GM19463 (cell line): ENCODE measurements around the gene UNC80.
A peak's percentile ranks its signal among the peaks of the same experiment; 100 is the strongest.

Experiments
- ATAC-seq: cut with Tn5 transposase; IDR thresholded peaks from one replicate; pipeline ENCODE4 v1.9.1; 2021; ENCODE audit warnings: mild to moderate bottlenecking, moderate library complexity; ENCODE audit not compliant: unreplicated experiment

The UNC80 gene

GRCh38 chr2:209965723-209966122 lies 194.1 kb downstream of the UNC80 start:
- no peak for ATAC-seq

GRCh38 chr2:209969692-209970091 lies 198.1 kb downstream of the UNC80 start:
- ATAC-seq, result no peak

GRCh38 chr2:209970271-209970670 lies 198.6 kb downstream of the UNC80 start:
- no peak for ATAC-seq

GRCh38 chr2:209970711-209971110 lies 199.1 kb downstream of the UNC80 start:
- no peak for ATAC-seq

DNA sequence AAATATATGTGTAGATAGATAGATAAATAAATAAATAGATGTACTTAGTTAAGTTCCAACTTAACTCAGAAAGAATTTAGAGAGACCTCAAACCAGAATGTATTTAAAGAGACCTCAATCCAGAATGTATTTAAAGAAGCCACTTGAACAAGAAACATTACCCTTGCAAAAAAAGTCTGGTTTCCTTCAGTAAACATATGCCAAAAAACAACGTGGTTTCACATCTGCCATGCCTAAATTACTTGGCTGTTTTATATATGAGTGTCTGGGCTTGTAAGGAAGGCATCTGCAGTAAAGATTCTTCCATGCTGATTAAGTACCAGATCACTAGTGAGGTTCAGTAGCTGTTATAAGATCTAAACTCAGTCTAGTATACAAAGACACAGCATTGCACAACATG lies 201.7 kb downstream of the UNC80 start:
- no peak for ATAC-seq

DNA sequence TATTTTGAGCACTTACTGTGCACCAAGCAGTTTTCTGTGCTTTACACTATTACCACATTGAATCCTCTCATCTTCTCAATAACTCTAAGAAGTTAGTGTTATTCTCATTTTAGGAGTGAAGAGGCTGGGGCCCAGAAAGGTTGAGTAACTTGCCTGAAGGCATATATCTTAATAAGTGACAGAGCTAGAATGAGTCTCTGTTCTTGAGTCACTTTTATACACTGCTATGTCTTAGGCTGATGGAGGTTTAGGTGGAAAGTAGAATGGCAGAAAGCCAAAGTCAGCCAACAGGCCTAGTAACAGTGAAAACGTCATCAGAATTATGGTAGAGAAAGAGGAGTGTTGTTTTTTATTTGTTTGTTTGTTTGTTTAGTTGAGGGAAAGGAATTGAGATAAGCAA lies 202.9 kb downstream of the UNC80 start:
- no peak for ATAC-seq

DNA sequence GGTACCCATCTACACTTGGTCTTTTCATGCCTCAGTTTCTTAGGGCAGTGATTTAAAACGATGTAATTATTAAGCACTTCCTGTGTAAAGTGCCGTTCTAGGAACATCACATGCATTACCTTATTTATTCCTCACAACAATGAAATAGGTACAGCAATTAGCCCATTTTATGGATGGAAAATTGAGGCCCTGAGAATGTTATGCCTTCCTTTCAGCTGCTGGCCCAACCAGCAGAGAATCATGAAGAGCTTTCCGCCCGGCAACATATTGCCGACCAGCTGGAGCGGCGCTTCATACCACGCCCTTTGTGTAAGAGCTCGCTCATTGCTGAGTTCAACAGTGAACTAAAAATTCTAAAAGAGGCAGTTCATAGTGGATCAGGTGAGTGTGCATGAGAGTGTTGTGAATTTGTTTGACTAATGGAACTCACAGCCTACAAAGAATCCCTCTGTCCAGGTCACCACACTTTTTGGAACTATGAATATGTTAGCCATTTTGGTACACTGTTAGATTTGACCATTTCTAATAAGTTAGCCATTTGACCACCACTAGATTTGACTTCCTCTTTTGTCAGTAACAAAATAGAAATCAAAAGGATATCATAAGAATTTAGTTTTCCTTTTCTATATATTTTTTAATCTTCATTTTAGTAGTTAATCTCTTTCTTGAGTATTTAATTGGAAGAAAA lies 205.2 kb downstream of the UNC80 start:
- ATAC-seq, result peak; percentile 75

- peak; percentile 40 for ATAC-seq
These were observed 206.0 kb downstream of the UNC80 start for GRCh38 chr2:209977386-209978239.

DNA sequence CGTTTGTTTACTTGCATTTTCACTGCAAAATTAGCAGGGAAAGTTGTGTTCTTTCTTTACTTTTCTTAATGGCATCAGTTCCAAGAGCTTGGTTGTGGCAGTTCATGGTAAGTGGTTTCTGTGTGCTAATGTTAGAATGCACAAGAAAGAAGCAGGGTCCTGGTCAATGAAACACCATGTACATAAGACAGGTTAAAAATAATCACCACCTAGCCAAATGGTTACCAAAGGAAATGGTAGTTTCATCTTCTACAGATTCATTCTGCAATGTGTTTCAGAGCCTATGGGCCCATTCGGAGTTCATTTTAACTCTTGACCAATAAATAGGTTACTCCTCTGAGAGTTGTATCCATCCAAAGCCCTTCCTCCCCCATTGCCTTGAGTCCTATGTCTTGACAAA lies 212.7 kb downstream of the UNC80 start:
- ATAC-seq, result no peak

DNA sequence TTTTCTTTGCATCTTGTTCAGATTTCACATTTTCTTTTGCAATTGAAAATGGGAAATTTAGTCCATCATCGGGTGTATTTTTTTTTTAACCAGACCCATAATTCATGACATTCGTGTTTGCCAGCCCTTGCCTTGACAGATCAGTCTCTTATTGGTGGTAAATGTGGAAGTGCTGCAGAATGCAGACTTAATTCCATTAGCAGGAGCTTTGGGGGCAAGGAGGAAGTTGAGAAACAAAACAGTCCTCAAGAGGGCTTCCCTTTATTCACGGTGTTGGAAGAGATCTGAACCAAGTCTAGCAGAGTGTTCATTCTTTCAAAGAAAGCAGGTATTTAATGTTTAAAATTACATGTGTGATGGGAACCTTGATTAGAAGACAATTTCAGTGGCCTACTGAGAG lies 214.2 kb downstream of the UNC80 start:
- ATAC-seq, result no peak

DNA sequence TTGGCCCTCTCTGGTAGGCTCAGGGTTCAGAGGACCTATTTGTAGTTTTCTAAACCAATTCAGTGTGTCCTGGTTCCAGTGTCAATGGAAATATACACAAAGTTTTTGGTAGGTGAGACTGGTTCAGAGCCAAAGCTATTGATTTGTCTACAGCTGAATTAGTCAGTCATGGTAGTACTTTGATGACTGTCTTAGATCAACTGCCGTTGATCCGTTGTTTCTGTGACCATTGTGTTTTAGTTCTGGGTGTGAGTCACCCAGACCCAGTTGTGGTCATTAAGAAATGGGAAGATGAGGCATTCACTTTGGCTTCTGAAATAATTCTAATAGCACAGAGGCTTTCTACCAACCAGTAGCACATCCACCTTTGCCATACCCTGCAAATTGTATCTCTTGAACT lies 214.8 kb downstream of the UNC80 start:
- ATAC-seq, result no peak

GRCh38 chr2:209988010-209988409 lies 216.4 kb downstream of the UNC80 start:
- peak; percentile 61 for ATAC-seq

DNA sequence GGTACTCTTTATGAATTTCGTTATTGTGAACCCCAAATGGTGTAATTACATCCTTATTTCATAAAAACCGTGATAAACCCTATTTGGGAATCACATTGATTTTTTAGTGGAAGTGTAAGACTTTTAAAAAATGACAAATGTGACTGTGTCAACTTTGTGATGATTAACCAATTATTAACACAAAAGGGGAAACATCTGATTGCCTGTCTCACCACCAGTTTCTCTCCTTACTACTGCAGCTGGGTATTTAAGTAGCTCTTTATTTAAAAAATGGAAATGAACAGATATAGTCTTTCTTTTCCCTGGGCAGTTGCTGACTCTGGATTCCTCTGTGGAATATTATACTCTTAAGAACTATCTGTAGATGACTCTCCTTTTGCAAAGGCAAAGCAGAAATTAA lies 219.2 kb downstream of the UNC80 start:
- ATAC-seq, result no peak

DNA sequence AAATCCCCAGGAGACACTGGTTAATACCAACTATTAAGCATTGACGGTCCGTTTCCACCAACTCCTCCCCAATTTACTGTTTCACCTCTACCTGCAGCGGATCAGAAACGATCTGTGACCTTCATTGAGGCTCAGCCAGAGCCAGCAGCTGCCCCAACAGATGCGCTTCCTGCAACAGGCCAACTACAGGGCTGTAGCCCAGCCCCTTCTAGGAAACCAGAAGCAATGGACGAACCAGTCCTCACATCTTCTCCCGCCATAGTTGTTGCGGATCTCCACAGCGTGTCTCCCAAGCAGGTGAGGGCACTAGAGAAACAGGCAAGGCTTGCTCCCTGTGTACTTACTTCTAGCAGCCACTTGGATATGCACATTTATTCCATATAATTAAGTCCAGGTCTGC lies 222.3 kb downstream of the UNC80 start:
- ATAC-seq, result no peak

DNA sequence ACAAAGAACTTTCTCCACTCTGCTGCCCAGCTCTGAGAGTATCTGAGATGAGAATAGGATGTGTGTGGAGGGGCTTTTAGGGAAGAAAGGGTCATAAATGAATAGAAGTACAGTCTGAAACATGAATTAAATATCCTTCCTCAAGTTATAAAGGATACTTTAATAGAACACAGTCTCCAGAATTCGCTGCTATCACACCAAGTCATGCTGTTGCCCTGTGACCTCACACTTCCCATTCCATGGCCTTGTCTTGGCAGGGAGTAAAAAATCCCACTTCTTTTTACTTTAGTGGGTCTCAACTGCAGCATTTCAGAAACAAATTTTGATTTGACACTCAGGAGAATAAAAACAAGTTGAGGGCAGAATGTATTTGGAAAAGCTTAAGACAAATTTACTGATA lies 227.0 kb downstream of the UNC80 start:
- ATAC-seq, result no peak

DNA sequence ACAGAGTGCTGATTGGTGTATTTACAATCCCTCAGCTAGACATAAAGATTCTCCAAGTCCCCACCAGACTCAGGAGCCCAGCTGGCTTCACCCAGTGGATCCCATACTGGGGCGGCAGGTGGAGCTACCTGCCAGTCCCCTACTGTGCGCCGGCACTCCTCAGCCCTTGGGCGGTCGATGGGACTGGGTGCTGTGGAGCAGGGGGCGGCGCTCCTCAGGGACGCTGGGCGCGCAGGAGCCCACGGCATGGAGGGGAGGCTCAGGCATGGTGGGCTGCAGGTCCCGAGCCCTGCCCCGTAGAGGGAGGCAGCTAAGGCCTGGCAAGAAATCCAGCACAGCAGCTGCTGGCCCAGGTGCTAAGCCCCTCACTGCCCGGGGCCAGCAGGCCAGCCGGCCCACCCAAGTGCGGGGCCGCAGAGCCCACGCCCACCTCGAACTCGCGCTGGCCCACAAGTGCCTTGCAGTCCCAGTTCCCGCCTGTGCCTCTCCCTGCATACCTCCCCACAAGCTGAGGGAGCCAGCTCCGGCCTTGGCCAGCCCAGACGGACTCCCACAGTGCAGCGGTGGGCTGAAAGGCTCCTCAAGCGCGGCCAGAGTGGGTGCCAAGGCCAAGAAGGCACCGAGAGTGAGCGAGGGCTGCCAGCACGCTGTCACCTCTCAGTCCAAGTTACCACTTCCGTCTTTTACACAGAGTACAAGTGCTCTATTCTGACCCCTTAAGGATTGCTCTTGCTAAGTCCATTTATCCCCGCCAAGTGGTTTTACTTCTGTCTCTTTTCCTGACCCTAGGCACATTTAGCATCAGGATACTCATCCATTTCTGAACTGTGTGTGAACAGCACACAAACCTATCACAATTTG lies 229.1 kb downstream of the UNC80 start:
- ATAC-seq, result no peak

DNA sequence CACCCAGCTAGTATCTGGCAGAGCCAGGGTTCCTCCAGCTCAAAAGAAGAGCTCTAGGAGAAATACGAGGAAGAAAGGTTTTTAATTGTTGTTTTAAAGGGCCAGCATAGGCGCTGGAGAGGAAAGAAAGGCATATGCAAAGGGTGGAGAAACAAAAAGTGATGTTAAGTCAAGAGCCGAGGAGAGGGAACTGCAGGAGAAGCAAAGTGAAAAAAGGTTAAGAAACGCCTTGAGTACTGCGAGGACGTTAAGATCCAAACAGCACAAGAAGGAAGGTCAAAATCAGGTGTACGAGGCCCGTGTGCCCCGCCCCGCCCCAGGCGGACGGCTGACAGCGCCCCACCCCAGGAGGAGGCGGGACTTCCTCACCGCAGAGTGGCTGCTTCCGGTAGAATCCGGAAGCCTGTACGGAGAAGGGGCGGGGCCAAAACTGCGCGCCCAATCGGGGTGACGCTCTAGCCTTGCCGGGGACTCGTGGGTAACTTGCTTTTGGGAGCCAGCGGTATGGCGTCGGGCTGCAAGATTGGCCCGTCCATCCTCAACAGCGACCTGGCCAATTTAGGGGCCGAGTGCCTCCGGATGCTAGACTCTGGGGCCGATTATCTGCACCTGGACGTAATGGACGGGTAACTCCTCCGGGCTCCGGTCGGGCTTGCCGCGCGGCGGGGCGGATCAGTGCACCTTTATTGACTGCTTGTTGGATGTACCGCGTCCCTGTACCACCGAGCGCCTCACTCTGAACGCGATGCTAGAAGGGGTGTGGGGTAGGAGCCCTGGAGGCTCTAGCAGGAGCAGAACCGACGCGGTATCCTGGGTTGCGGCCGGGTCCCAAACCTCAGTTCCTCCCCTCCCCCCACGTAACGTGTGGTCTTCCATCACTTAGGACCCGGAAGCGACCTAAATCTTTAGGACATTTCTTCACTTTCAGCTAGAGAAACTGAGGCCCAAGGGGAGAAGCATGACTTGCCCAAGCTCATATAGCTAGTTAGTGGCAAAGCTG lies 230.8 kb downstream of the UNC80 start, which contains the start of gene RPE:
Gene RPE (plus strand): TSS at position 481 of the 1,000 bp plus-strand sequence. CDS start 24 bp downstream, at position 505.
- peak; percentile 99 for ATAC-seq

DNA sequence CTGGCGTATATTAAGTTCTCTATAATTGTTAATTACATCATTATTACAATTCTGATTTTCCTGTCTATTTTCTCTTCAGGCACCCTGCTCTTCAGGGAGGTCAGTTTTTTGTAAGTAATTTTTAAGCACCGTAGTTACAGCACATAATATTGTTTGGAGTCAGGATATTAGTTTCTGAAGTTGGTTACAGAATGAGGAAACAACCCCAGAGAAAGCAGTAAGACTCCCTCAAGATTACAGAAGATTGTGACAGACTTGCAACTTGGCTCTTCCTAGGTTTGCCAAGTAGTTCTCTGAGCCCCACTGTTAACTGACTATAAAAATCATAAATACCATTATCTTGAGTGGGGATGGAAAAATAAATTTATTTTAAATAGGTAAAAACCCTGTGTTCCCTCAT lies 231.7 kb downstream of the UNC80 start:
- ATAC-seq, result no peak

- ATAC-seq, result no peak
These were observed 233.2 kb downstream of the UNC80 start for GRCh38 chr2:210004881-210005280.

GRCh38 chr2:210007895-210008294 lies 236.3 kb downstream of the UNC80 start:
- ATAC-seq, result no peak
